Tibial nerve (tissue), 4 donors: ENCODE measurements around the gene TMEM259. TPM values are rescaled to one million over a fixed set of nuclear protein-coding genes. Genes with fewer than 3 reads are reported as not detected.

ENCODE experiments used
- DNase-seq, 2 donors: peaks; one replicate each; pipeline ENCODE4 v3.0.0-alpha.2; 2019; ENCODE audit warnings: low spot score in 2 of 2
- H3K27ac ChIP-seq, 4 donors: fragments of 200-600 bp; sonication (generic) in 3 of 4; one replicate each; pipeline ENCODE4 v1.5.1; 2017 to 2019; ENCODE audit warnings: mild to moderate bottlenecking in 1 of 4
- H3K27me3 ChIP-seq, 2 donors: fragments of 200-600 bp; sonication (generic) in 1 of 2; one replicate each; pipeline versions ENCODE4 v1.5.1 to v1.6.0; 2017 to 2019
- H3K36me3 ChIP-seq, 3 donors: fragments of 200-600 bp; sonication (generic); one replicate each; pipeline ENCODE4 v1.5.1; 2018 to 2019
- H3K4me1 ChIP-seq, 4 donors: fragments of 200-600 bp; sonication (generic) in 3 of 4; one replicate each; pipeline ENCODE4 v1.5.1; 2017 to 2019
- H3K4me3 ChIP-seq, 4 donors: fragments of 200-600 bp; sonication (generic) in 3 of 4; one replicate each; pipeline ENCODE4 v1.5.1; 2017 to 2019; ENCODE audit warnings: mild to moderate bottlenecking in 1 of 4, moderate library complexity in 1 of 4
- H3K9me3 ChIP-seq, 4 donors: fragments of 200-600 bp; sonication (generic) in 3 of 4; one replicate each; pipeline ENCODE4 v1.5.1; 2017 to 2019
- CTCF ChIP-seq, 5 experiments: fragments of 200-600 bp in 3 of 5; fragments of 450-650 bp in 2 of 5; sonication (generic) in 3 of 5; IDR thresholded peaks; one replicate each; pipeline ENCODE4 v1.5.1; 2016 to 2019; ENCODE audit warnings: antibody characterized with exemption in 5 of 5, mild to moderate bottlenecking in 3 of 5, moderate library complexity in 2 of 5
- EP300 ChIP-seq, 2 donors: sonication (generic); formaldehyde crosslinking; IDR thresholded peaks; one replicate each; pipeline ENCODE4 v1.6.1; 2017; ENCODE audit warnings: antibody characterized with exemption in 2 of 2, mild to moderate bottlenecking in 1 of 2
- POLR2A ChIP-seq, 2 donors: fragments of 450-650 bp; IDR thresholded peaks; one replicate each; pipeline ENCODE4 v1.6.1; 2017; ENCODE audit warnings: antibody characterized with exemption in 2 of 2, mild to moderate bottlenecking in 2 of 2, moderate library complexity in 2 of 2
- WGBS, 2 donors: methylation state at CpG; one replicate each; pipeline ENCODE4 v1.1.5; 2018; 5-methylcytosine and 5-hydroxymethylcytosine counted together
- total RNA-seq, 4 donors: library from RNA; depleted of rRNA; stranded (reverse); fragments of >200 nt; gene quantifications; one replicate each; pipeline ENCODE4 v1.1.0, GENCODE V29; 2016

TMEM259 gene
- total RNA-seq, 4 donors from 2014 or later, result 229 to 459 (median 325) TPM

DNA sequence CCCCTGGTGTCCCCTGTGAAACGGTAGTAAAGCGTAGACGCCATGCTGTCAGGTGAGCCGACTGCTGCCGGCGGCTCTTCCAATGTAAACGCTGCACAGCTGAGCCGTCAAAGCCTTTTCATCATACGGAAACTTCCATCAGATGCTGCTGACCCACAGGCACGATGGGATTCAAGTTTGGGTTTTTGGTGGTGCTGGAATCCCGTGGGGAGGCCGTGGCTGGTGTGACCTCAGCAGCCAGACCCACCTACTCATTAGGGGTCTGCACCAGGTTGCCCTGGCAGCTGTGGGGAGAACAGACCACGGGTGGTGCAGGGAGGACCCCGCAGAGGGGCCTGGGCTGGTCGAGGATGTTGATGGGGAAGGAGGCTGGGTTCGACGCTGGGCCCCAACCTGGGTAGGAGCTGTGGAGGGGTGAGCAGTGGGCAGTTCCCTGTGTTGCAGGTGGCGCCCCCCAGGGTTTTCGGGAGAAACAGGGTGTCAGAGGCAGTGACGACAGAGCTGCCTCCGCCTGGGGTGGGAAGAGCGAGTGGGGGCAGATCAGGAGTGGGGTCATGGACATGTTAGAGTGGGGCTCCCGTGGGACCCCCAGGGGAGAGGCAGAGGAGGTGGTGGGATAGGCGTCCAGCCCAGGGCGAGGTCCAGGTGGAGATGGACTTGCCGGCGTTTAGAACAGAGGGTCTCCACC lies 14.1 kb downstream of the TMEM259 start:
- no peak overlapping the region for H3K4me3 ChIP-seq
- WGBS, 2 donors, result 78 to 84% methylated on average over 18 to 27 of the region's 27 CpGs
- no peak for DNase-seq
- H3K36me3 ChIP-seq, result peaks cover 0 to 60% (median 23%) of the 10 kb centered on the region in 3 donors
- H3K4me1 ChIP-seq, result peaks cover 0 to 1% (median under 1%) of the 10 kb centered on the region in 4 donors
- H3K27me3 ChIP-seq, result peaks cover 0 to 14% of the 10 kb centered on the region in 2 donors
- H3K9me3 ChIP-seq, result no peaks in the 10 kb centered on the region
- no peak for TF ChIP-seq POLR2A (IDR thresholded peaks at IDR 0.05)
- no peak for TF ChIP-seq EP300 (IDR thresholded peaks at IDR 0.05)
- no peak for TF ChIP-seq CTCF (IDR thresholded peaks at IDR 0.05)
- H3K27ac ChIP-seq, result no peak overlapping the region

DNA sequence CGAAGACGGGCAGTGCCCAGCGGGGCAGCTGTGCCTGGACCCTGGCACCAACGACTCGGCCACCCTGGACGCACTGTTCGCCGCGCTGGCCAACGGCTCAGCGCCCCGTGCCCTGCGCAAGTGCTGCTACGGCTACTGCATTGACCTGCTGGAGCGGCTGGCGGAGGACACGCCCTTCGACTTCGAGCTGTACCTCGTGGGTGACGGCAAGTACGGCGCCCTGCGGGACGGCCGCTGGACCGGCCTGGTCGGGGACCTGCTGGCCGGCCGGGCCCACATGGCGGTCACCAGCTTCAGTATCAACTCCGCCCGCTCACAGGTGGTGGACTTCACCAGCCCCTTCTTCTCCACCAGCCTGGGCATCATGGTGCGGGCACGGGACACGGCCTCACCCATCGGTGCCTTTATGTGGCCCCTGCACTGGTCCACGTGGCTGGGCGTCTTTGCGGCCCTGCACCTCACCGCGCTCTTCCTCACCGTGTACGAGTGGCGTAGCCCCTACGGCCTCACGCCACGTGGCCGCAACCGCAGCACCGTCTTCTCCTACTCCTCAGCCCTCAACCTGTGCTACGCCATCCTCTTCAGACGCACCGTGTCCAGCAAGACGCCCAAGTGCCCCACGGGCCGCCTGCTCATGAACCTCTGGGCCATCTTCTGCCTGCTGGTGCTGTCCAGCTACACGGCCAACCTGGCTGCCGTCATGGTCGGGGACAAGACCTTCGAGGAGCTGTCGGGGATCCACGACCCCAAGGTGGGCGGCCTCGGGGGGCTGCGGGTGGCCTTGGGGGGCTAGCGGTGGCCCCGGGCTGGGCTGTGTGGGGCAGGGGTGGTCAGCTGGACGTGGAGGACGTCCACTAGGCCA lies 15.9 kb downstream of the TMEM259 start:
- H3K9me3 ChIP-seq, result no peaks in the 10 kb centered on the region
- no peak overlapping the region for H3K27ac ChIP-seq
- TF ChIP-seq EP300 (IDR thresholded peaks at IDR 0.05) (no peak), CTCF (IDR thresholded peaks at IDR 0.05) (no peak), POLR2A (IDR thresholded peaks at IDR 0.05) (no peak)
- H3K36me3 ChIP-seq, result peaks cover 0 to 42% (median 6%) of the 10 kb centered on the region in 3 donors
- H3K4me3 ChIP-seq, result no peak overlapping the region
- DNase-seq, result no peak
- H3K27me3 ChIP-seq, result peaks cover 0 to 29% of the 10 kb centered on the region in 2 donors
- 84 to 90% methylated on average over 46 to 65 of the region's 70 CpGs for WGBS, 2 donors
- peaks cover 0 to 19% (median 10%) of the 10 kb centered on the region in 4 donors for H3K4me1 ChIP-seq

DNA sequence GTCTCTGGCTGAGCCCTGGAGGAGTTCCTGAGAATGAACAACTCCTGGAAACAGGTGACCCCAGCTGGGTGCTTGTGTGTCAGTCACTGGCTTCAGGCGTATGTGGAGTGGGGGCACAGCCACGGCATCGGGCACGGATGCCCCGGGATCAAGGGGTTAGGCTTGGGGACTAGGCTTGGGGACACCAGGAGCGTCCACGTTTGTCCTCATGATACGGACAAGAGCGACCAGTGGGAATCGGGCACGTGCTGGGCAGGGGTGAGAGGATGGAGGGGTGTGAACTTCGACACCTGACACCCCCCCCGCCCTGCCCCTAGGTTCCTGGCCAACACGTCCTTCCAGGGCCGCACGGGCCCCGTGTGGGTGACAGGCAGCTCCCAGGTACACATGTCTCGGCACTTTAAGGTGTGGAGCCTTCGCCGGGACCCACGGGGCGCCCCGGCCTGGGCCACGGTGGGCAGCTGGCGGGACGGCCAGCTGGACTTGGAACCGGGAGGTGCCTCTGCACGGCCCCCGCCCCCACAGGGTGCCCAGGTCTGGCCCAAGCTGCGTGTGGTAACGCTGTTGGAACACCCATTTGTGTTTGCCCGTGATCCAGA lies 16.6 kb downstream of the TMEM259 start:
- H3K36me3 ChIP-seq, result peaks cover 0 to 34% (median 3%) of the 10 kb centered on the region in 3 donors
- no peak overlapping the region for H3K4me3 ChIP-seq
- no peak for DNase-seq
- H3K27ac ChIP-seq, result no peak overlapping the region
- peaks cover 0 to 20% (median 11%) of the 10 kb centered on the region in 4 donors for H3K4me1 ChIP-seq
- 64 to 68% methylated on average over 27 to 31 of the region's 32 CpGs for WGBS, 2 donors
- no peak for TF ChIP-seq CTCF (IDR thresholded peaks at IDR 0.05)
- H3K9me3 ChIP-seq, result no peaks in the 10 kb centered on the region
- H3K27me3 ChIP-seq, result peaks cover 0 to 37% of the 10 kb centered on the region in 2 donors

- peaks cover 0 to 24% (median 0%) of the 10 kb centered on the region in 3 donors for H3K36me3 ChIP-seq
- TF ChIP-seq POLR2A (IDR thresholded peaks at IDR 0.05) (no peak), EP300 (IDR thresholded peaks at IDR 0.05) (no peak), CTCF (IDR thresholded peaks at IDR 0.05) (no peak)
- H3K9me3 ChIP-seq, result no peaks in the 10 kb centered on the region
- H3K4me1 ChIP-seq, result peaks cover 0 to 20% (median 11%) of the 10 kb centered on the region in 4 donors
- no peak overlapping the region for H3K4me3 ChIP-seq
- WGBS, 2 donors, result 81 to 95% methylated on average over 10 to 37 of the region's 37 CpGs
- H3K27me3 ChIP-seq, result peaks cover 0 to 47% of the 10 kb centered on the region in 2 donors
- DNase-seq, result no peak
- H3K27ac ChIP-seq, result no peak overlapping the region
These were observed 17.6 kb downstream of the TMEM259 start for GRCh38 chr19:1003283-1003682.
